Putamen (tissue), 1 donor: ENCODE data around the gene RAE1.
A peak's percentile ranks its signal among the peaks of the same experiment; 100 is the strongest.
"Not testable (repeated sequence)": the region's sequence is repeated elsewhere in the genome, so short reads cannot be mapped to it uniquely, and the experiment has no call there.

Source experiments
- DNase-seq: peaks from one replicate; pipeline ENCODE4 v3.0.0-alpha.2; 2016; ENCODE audit warnings: low spot score

Gene RAE1

DNA sequence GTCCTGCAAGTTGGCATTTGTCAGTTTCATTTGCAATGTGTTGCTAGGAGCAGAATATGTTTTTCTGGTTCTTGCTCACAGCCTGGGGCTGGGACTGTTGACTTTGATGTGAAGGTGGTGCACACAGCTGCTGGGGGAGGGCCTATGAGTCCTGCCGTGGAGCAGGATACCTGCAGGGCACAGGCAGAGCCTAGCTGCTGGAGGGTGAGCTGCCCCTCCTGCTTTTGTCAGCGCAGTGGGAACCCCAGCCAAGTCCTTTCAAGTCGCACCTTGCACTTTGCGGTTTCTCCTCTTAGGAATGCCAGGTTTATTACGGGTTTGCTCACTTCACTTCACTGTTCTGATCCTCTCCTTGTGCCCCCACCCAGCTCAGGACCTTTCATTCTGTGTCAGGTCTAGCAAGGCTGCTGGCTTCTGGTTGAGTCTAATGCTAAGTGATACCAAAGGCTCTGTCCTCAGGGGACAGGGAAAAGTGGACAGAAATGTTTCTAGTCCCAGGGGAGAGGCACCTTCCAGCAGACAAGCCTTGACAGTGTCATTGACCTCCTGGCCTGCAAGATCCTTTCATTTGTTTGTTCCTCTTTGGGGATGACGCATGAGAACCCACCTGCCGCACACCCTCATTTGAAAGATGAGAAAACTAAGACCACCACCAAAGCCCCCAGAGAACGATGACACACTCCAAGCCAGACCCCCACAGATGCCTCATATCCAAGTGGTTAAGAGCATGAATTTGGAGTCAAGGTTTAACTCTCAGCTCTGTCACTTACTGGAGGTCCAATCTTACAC lies 24.2 kb upstream of the RAE1 start:
- DNase-seq = no peak

DNA sequence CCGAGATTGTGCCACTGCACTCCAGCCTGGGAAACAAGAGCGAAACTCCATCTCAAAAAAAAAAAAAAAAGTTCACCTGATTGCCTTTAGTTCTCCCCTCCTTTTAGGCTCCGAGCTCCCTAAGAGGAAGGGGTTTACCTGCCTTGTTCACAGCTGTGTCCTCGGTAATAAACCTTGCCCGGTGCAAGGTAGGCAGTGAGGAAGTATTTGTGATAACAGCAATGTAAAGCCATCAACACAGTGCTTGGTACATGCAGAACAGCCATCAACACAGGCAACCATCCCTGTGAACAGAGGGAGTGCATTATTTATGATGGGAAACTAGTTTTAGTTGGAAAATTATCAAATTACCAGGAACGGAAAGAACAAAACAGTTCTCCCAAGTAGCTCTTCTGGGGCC lies 23.2 kb upstream of the RAE1 start:
- no peak for DNase-seq

DNA sequence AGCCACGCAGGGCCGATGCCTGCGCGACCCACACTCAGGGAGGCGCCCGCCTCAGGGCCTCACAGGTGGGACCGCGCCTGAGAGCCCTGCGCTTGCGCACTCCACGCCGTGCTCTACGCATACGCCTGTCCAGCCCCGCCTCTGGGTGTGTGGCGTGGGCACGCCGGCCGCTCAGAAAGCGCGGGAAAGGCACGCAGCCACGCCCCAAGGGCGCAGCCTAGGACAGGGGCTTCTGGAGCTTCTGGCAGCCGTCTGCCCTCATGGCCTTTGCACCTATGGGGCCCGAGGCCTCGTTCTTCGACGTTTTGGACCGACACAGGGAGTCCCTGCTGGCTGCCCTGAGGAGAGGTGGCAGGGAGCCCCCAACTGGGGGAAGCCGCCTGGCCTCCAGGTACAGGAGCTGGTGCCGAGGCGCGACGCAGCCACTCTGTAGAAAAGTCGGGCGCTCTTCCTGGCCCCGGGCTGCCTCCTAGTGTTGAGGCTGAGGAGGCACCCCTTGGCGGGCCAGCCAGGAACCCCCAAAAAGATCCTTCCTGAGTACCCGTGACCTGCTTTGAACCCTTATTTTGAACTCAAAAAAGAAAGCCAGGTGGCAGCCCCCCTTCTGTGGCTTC lies 21.3 kb upstream of the RAE1 start, which contains the start of gene SPO11:
Gene SPO11, plus strand, starts transcription at position 196 of the 614 bp plus-strand sequence. Its CDS starts 65 bp downstream, at position 261.
- DNase-seq = no peak

DNA sequence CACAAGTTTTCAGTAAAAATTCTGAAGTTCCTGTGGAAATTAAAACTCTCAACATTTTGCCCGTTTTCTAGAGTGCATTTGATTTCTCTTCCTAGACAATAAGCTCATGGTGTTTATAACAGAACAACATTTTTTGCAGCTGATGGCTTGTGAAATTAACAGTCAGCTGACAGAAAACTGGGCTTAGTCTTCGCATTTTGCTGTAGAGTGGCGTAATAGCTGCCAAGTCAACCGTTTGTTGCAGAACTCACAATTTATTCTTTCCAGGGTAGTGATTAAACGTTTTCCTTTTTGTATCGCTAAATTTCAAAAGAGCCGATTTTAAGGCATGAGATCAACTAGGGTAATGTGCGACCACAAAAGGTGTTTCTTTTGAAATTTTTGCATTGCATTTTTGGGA lies 20.1 kb upstream of the RAE1 start:
- peak; percentile 60 for DNase-seq

DNA sequence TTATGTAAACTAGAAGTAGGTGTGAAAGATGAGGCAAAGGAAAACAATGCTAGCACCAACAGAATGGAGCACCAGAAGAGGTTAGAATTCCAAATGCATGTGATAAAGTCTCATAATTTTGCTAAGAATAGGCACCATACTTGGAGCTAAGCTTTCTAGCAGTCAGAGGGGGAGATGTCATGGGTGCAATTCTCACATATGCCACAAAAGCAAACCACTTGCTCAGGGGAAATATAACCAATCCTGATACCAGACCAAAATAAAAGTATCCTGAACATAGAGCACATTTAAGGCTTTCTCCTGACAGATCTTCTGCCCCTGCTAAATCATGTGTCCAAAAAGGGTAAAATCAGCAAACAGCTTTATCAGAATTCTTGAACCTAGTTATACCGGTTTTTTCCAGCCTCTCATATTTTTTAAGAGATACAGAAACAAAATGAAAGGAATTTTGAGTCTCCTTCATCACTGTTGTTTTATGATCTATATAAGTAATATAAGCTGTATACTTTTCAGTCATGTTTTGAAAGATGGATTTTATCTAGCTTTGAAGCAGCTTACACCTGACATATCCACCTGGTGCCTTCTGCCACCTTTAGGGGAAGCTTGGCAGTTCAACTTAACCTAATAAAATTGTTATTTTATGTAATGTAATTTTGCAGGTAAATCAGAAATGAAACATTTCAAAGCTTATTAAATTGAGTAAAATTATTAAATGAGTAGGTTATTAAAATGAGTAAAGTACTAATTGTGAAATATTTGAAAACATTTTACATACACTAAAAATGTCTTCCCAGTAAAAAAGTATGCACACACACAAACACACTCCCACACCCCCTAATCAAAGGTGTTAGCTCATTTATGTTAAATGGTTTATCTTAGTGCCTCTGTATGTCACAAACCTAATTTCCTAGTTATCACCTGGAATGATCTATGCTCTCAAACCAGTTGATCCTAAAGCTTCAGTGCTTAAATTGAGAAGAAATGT lies 18.7 kb upstream of the RAE1 start:
- DNase-seq = no peak

DNA sequence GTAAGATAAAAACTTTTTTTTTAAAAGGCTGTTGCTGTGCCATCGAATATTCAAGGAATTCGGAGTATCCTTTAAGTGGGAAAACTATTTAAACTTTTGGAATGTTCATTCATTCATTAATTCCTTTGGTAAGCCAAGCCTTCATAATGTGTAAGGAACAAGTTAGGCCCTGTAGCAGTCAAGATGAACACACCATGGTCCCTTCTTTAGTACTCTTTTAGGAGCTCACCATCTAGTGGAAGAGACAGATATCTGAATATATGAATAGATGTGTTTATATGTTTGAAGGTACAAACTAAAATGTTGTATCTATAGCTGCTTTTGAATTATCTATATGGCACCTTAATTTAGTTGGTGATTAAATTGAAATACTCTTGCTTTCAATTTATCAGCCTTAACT lies 15.7 kb upstream of the RAE1 start:
- no peak for DNase-seq

DNA sequence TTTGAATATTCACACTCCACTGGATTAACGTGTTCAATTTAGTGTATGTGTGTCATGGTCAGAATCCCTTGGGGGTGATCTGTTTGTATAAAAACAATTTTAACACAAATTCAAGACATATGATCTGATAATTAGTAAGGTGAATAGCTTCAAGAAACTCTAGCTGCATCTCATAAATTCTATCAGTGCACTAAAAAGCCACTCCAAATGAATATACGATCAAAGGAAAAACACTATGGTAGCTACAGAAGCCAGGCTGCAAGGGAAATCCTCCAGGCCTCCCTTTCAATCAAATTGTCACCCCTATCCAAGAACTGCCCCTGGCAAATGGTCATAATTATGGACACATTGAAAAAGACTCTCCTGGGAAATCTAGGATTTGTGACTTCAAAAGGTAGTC lies 9.4 kb upstream of the RAE1 start:
- DNase-seq = no peak

GRCh38 chr20:57342829-57343228 lies 8.2 kb upstream of the RAE1 start:
- no peak for DNase-seq

- DNase-seq = peak; percentile 72
Measured at GRCh38 chr20:57346477-57346876, 4.6 kb upstream of the RAE1 start.

DNA sequence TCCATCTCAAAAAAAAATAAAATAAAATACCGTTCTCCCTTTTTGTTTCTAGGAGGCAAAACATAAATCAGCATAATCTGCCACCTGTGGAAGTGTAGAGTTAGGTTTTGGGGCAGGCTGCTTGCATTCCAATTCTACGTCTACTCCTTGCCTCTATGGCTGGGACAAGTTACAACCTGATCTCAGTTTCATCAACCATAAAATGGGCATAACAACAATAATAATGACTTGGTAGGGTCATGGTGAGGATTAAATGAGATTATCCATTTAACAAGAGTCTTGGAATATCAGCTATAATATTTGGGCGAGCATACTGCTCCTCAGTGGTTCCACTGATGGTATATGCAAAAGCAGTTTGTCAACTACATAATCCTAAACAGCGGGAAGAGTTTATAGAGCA lies 3.7 kb upstream of the RAE1 start:
- no peak for DNase-seq

DNA sequence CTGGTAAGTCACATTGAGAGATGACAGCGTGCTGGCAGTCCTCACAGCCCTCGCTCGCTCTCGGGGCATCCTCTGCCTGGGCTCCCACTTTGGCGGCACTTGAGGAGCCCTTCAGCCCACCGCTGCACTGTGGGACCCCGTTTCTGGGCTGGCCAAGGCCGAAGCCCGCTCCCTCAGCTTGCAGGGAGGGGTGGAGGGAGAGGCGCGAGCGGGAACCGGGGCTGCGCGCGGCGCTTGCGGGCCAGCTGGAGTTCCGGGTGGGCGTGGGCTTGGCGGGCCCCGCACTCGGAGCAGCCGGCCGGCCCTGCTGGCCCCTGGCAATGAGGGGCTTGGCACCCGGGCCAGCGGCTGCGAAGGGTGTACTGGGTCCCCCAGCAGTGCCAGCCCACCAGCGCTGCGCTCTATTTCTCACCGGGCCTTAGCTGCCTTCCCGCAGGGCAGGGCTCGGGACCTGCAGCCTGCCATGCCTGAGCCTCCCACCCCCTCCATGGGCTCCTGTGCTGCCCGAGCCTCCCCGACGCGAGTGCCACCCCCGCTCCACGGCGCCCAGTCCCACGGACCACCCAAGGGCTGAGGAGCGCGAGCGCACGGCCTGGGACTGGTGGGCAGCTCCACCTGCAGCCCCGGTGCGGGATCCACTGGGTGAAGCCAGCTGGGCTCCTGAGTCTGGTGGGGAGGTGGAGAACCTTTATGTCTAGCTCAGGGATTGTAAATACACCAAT lies 2.7 kb upstream of the RAE1 start:
- DNase-seq = not testable (repeated sequence)

GRCh38 chr20:57348922-57349574 lies 2.0 kb upstream of the RAE1 start:
- DNase-seq = not testable (repeated sequence)

DNA sequence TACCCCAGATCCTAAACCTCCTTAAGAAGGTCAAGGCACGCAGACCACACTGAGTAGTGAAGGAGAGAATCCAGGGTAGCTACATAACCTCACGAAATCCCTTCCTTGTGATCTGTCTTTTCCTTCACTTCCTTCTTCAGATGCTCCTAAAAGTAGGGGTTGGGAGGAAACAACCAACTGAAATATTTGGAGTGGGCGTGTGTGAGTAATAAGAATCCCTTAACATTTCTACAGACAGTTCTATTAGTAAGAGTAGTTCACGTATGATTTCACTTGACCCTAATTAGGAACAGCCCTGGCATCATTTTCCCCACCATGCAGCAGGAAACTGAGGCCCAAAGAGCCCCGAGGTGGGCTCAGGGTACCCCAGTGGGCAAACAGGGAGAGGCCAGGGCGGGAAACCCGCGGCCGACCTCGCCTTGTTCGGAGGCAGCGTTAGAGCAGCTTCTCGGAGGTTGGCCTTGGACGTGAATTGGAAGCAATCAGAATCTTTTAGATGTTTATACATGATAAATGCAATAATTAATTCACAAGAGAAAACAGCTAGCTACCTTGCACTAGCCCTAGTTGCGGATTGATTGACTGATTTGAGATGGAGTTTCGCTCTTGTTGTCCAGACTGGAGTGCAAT lies 859 bp upstream of the RAE1 start:
- DNase-seq = no peak

- not testable (repeated sequence) for DNase-seq
Measured at GRCh38 chr20:57350726-57351041, 371 bp upstream of the RAE1 start.

DNA sequence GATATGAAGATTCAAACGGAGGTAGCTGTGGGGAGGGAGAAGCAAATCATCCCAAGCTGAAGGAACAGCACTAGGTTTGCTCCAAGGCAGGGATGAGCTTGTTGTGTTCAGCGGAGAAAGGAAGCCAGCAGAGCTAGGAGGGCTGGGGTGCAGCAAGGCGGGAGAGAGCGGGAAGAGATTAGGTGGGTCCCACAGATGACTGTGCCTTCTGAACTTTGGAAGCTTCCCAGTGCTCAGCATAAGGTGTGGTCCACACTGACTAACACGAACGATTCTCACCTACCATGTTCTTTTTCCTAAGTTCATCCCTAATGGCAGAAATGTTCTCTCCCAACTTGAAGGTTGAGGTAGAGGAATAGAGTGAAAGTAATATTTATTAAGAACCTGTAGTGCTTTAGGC lies 1.2 kb downstream of the RAE1 start:
- DNase-seq = no peak

DNA sequence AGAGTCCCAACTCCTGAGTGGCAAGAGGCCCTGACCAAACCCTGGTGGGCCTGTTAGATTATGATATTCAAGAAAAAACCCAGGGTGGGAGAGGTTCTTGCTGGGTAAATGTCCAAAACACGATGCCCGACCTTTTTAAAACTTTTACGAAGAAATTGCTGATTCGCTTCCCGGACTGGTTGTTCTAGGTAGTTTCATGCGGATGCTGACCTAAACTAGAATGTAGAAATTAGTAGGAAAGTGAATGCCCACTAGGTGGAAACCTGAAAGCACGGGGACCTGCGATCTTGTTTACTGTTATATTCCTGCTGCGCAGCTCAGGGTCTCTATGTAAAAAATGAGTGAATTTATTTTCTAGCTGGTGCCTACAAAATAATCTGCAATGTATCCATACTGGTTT lies 2.3 kb downstream of the RAE1 start:
- no peak for DNase-seq

DNA sequence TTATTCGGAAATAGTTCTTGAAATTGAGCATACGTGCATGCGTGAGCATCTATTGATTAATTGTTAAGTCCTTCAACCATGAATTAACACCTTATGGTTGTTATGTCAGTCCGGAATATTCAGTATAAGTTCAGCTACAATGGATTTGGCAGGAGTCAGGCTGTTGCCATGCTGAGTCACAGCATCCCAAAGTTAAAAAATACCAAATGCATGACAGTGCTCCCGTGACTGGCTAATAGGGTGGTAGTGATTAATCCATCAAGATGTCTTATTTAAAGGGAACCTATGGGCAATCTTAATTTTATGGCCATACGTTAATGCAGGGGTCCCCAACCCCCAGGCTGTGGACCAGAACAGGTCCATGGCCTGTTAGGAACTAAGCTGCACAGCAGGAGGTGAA lies 10.5 kb downstream of the RAE1 start:
- DNase-seq = no peak

- no peak for DNase-seq
Measured at GRCh38 chr20:57364451-57364850, 13.4 kb downstream of the RAE1 start.

DNA sequence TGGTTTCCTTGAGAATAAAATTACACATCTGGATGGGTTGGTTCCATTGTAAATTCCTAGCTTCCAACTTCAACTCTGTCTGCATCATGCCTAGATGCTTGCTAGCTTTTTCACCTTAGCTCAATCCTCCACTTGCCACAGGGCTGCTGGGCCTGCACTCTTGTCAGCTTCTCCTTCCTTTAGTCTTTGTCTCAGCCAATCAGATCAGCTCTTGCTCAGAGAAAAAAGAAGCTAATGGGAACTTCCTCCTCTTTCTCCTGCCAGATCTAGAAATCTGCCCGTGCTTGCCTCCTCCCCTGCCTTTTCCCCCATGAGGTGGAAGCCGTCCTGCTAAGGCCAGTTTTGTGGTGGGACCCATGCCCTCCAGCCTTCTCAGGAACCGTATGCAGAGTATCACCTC lies 18.5 kb downstream of the RAE1 start:
- no peak for DNase-seq

DNA sequence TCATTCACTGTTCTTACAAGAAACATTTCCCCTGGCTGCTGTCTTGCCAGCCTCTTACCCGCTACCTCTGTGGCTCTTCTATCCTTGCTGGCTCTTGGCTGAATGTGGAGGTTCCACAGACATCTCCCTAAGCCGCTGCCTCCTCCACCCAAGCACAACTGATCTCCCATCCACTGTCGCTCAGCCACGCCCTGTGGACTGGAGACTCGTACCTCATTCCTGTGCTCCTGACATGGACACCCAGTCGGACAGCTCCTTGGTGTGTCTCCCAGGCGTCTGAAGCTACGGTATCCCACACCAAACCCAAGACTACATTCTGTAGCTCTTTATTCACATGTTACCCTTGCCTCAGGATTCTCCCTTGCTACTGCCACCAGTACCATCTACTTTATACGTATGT lies 19.3 kb downstream of the RAE1 start:
- no peak for DNase-seq

GRCh38 chr20:57371363-57371762 lies 20.3 kb downstream of the RAE1 start:
- DNase-seq = no peak
